H1 (cell line): ENCODE results near the gene SCG3. TPM values are rescaled to one million over a fixed set of nuclear protein-coding genes. Genes with fewer than 3 reads are reported as not detected.

Experiments used
- CTCF ChIA-PET: fragments of 300-600 bp; sonication (Branson Sonifier 250); formaldehyde crosslinking; loops from one replicate; lab custom pipeline; 2021; ENCODE audit not compliant: partially characterized antibody; lab: Charles Lee
- POLR2A ChIA-PET: fragments of 300-600 bp; sonication (Branson Sonifier 250); formaldehyde crosslinking; loops from one replicate; lab custom pipeline; 2021; ENCODE audit warnings: inconsistent platforms; ENCODE audit not compliant: partially characterized antibody; lab: Charles Lee
- DNase-seq, 2 experiments: peaks; one replicate each; pipeline versions ENCODE4 v3.0.0 to v3.0.0-alpha.2; 2010 to 2022; ENCODE audit warnings: low spot score in 2 of 2, low read depth in 1 of 2, mixed read lengths in 1 of 2
- FAIRE-seq: peaks from 2 replicates; lab custom pipeline; 2011; peaks lifted over from hg19 to GRCh38; lab: Jason Lieb, UNC
- H2AFZ ChIP-seq: 2 replicates; pipeline ENCODE4 v1.8.1; 2012; ENCODE audit warnings: low read length, inconsistent platforms
- H2AK5ac ChIP-seq: 2 replicates; pipeline ENCODE4 v1.6.1; 2013; ENCODE audit warnings: low read depth, low read length
- H2BK120ac ChIP-seq: replicated peaks from 2 replicates; pipeline ENCODE3; 2013; ENCODE audit warnings: low read depth, low read length, inconsistent platforms
- H2BK12ac ChIP-seq: 2 replicates; pipeline ENCODE4 v1.6.1; 2013; ENCODE audit warnings: low read depth, low read length
- H2BK15ac ChIP-seq: 2 replicates; pipeline ENCODE4 v1.6.1; 2013; ENCODE audit warnings: low read length
- H2BK20ac ChIP-seq: 2 replicates; pipeline ENCODE4 v1.6.1; 2013; ENCODE audit warnings: low read length
- H2BK5ac ChIP-seq: 2 replicates; pipeline ENCODE4 v1.6.1; 2013; ENCODE audit warnings: low read depth, low read length
- H3K14ac ChIP-seq: 2 replicates; pipeline ENCODE4 v1.6.1; 2013; ENCODE audit warnings: inconsistent platforms; ENCODE audit not compliant: insufficient read length
- H3K18ac ChIP-seq: 2 replicates; pipeline ENCODE4 v1.6.1; 2013; ENCODE audit warnings: low read length; ENCODE audit errors: extremely low read depth
- H3K23ac ChIP-seq: 2 replicates; pipeline ENCODE4 v1.6.1; 2013; ENCODE audit warnings: inconsistent platforms; ENCODE audit not compliant: insufficient read length
- H3K23me2 ChIP-seq: 2 replicates; pipeline ENCODE4 v1.6.1; 2013; ENCODE audit warnings: low read depth, low read length
- H3K27ac ChIP-seq: 2 replicates; pipeline ENCODE4 v1.6.1; 2011; ENCODE audit warnings: low read depth, low read length, inconsistent platforms
- H3K27me3 ChIP-seq, 4 experiments: replicated peaks in 1 of 4; 1 replicate in 1 of 4; 2 replicates in 3 of 4; pipeline versions ENCODE4 v1.6.1 to v1.8.1; 2011 to 2013; ENCODE audit warnings: low read length in 3 of 4, mild to moderate bottlenecking in 3 of 4, inconsistent platforms in 2 of 4, mixed read lengths in 2 of 4, moderate library complexity in 1 of 4; ENCODE audit not compliant: control insufficient read depth in 3 of 4, insufficient read depth in 3 of 4; ENCODE audit errors: extremely low read depth in 1 of 4
- H3K36me3 ChIP-seq, 4 experiments: 2 replicates each; pipeline versions ENCODE4 v1.6.1 to v1.8.1; 2011 to 2013; ENCODE audit warnings: mild to moderate bottlenecking in 4 of 4, low read length in 3 of 4, moderate library complexity in 2 of 4, control low read depth in 1 of 4, inconsistent platforms in 1 of 4; ENCODE audit not compliant: insufficient read depth in 4 of 4, control insufficient read depth in 2 of 4
- H3K4ac ChIP-seq: replicated peaks from 2 replicates; pipeline ENCODE3; 2013; ENCODE audit warnings: low read length, low read depth, mixed read lengths, inconsistent platforms; ENCODE audit not compliant: insufficient read length
- H3K4me1 ChIP-seq, 4 experiments: replicated peaks in 1 of 4; 1 replicate in 1 of 4; 2 replicates in 3 of 4; pipeline versions ENCODE4 v1.6.1 to v1.8.1; 2011 to 2013; ENCODE audit warnings: low read length in 3 of 4, inconsistent platforms in 2 of 4, mixed read lengths in 1 of 4; ENCODE audit not compliant: insufficient read depth in 4 of 4, control insufficient read depth in 3 of 4
- H3K4me2 ChIP-seq, 2 experiments: 2 replicates each; pipeline versions ENCODE4 v1.6.1 to v1.8.1; 2011 to 2013; ENCODE audit warnings: low read depth in 2 of 2, low read length in 2 of 2, control low read depth in 1 of 2, inconsistent platforms in 1 of 2, mild to moderate bottlenecking in 1 of 2; ENCODE audit not compliant: insufficient read depth in 1 of 2
- H3K4me3 ChIP-seq, 4 experiments: fragments of 200-600, 300-600 bp in 1 of 4; sonication (generic), shearing (Covaris generic), sonication (Bioruptor Twin) in 1 of 4; 2 replicates each; pipeline versions ENCODE4 v1.5.1 to v1.8.1; 2011 to 2016; ENCODE audit warnings: low read length in 4 of 4, low read depth in 3 of 4, control low read depth in 2 of 4, inconsistent platforms in 2 of 4, mild to moderate bottlenecking in 2 of 4, mixed read lengths in 1 of 4, moderate library complexity in 1 of 4; ENCODE audit not compliant: insufficient read depth in 2 of 4; ENCODE audit errors: extremely low read depth in 1 of 4
- H3K56ac ChIP-seq: replicated peaks from 2 replicates; pipeline ENCODE3; 2013; ENCODE audit warnings: low read depth, mild to moderate bottlenecking, mixed read lengths, low read length, inconsistent platforms; ENCODE audit not compliant: insufficient read length
- H3K79me1 ChIP-seq: 2 replicates; pipeline ENCODE4 v1.6.1; 2013; ENCODE audit warnings: low read depth, low read length, control low read depth
- H3K79me2 ChIP-seq, 2 experiments: 2 replicates each; pipeline versions ENCODE4 v1.6.1 to v1.8.1; 2012 to 2013; ENCODE audit warnings: low read length in 2 of 2, mild to moderate bottlenecking in 2 of 2, inconsistent platforms in 1 of 2; ENCODE audit not compliant: insufficient read depth in 2 of 2, control insufficient read depth in 1 of 2
- H3K9ac ChIP-seq, 4 experiments: replicated peaks in 1 of 4; 1 replicate in 1 of 4; 2 replicates in 3 of 4; pipeline versions ENCODE4 v1.6.1 to v1.8.1; 2011 to 2013; ENCODE audit warnings: low read depth in 3 of 4, low read length in 3 of 4, control low read depth in 2 of 4, mild to moderate bottlenecking in 2 of 4, moderate library complexity in 2 of 4, inconsistent platforms in 1 of 4; ENCODE audit errors: extremely low read depth in 1 of 4
- H3K9me3 ChIP-seq, 2 experiments: 2 replicates each; pipeline versions ENCODE4 v1.6.1 to v1.8.1; 2012 to 2013; ENCODE audit warnings: mild to moderate bottlenecking in 2 of 2, moderate library complexity in 2 of 2, control low read depth in 1 of 2, inconsistent platforms in 1 of 2, low read depth in 1 of 2, low read length in 1 of 2, mixed read lengths in 1 of 2; ENCODE audit not compliant: insufficient read depth in 2 of 2
- H4K20me1 ChIP-seq, 2 experiments: replicated peaks in 1 of 2; 2 replicates each; pipeline versions ENCODE3 to v1.8.1; 2011 to 2013; ENCODE audit warnings: inconsistent platforms in 2 of 2, low read length in 2 of 2, mild to moderate bottlenecking in 1 of 2; ENCODE audit not compliant: insufficient read depth in 2 of 2, control insufficient read depth in 1 of 2
- H4K5ac ChIP-seq: 2 replicates; pipeline ENCODE4 v1.6.1; 2013; ENCODE audit warnings: low read length, low read depth, mixed read lengths, inconsistent platforms; ENCODE audit not compliant: insufficient read length
- H4K8ac ChIP-seq: 2 replicates; pipeline ENCODE4 v1.8.0; 2013; ENCODE audit warnings: mild to moderate bottlenecking, moderate library complexity, low read length, inconsistent platforms; ENCODE audit not compliant: insufficient read depth; ENCODE audit errors: extremely low read depth
- H4K91ac ChIP-seq: replicated peaks from 2 replicates; pipeline ENCODE3; 2013; ENCODE audit warnings: low read length, mixed read lengths, inconsistent platforms; ENCODE audit not compliant: insufficient read length
- ASH2L ChIP-seq: fragments of 200-600, 300-600 bp; sonication (generic); IDR thresholded peaks from one replicate; pipeline ENCODE4 v1.7.1; 2017; ENCODE audit warnings: low read length
- SIRT6 ChIP-seq: IDR thresholded peaks from one replicate; pipeline ENCODE4 v1.7.1; 2012; ENCODE audit warnings: low read length, inconsistent platforms
- WGBS, 2 experiments: shearing (Covaris generic) in 1 of 2; methylation state at CpG; one replicate each; pipeline versions ENCODE4 v1.1.6 to v1.1.7; 2013 to 2015; ENCODE audit warnings: low lambda C conversion rate in 2 of 2, mixed read lengths in 2 of 2, inconsistent platforms in 1 of 2, low coverage in 1 of 2, missing lambda C conversion rate in 1 of 2; ENCODE audit not compliant: insufficient replicate concordance in 2 of 2, insufficient coverage in 1 of 2, insufficient read length in 1 of 2; ENCODE audit errors: extremely low coverage in 1 of 2, missing lambda C conversion rate in 1 of 2; 5-methylcytosine and 5-hydroxymethylcytosine counted together
- polyA plus RNA-seq, 7 experiments: library from polyadenylated mRNA; depleted of rRNA in 3 of 7; stranded (reverse) in 5 of 7; unstranded in 2 of 7; fragments of >200 nt in 5 of 7; fragments of 200-250 nt in 2 of 7; gene quantifications; 1 replicate in 5 of 7; 2 replicates in 1 of 7; 4 replicates in 1 of 7; pipeline versions ENCODE4 v1.2.1 to v1.2.3, GENCODE V29; 2011 to 2013; ENCODE audit warnings: missing spikeins in 2 of 7, mixed read lengths in 2 of 7
- total RNA-seq: library from RNA; stranded (reverse); fragmentation: NEBNext Ultra II Directional; extraction: Animal tissue kit (Norgen Biotek cat#: 25700); gene quantifications from 2 replicates; pipeline ENCODE4 v1.2.1, GENCODE V29; 2021

SCG3 gene
- total and polyA plus RNA-seq, 2 of the 8 experiments (the other 6 are each of a cell fraction or from before 2014, with no cell fraction given), result 5.2 to 45.9 TPM

DNA sequence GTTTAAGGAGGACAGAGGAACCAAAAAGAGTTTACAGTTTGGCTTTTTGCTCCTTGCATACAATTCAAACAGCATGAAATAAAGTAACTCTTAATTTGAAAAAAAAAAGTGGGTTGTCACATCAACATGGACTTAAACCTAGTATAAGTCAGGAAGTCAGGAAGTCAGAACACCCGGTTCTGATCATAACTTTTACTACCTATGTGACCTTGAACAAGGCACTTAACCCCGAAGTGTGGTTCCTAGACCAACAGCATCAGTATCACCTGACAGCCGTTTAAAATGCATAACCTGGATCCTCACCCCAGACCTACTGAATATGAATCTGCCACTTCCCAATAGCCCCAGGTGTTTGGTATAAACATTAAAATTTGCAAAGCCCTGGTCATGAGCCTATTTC is 37.4 kb downstream of the SCG3 start:
- Histone ChIP-seq H2BK5ac (no peak overlapping the region), H3K18ac (no peak overlapping the region), H3K4me3 (no peak overlapping the region), H3K56ac (no peak overlapping the region), H4K5ac (no peak overlapping the region), H3K36me3 (peaks cover 0 to 2% (median under 1%) of the 10 kb centered on the region in 4 experiments; a peak in 3 of 8 replicates), H3K79me2 (no peaks in the 10 kb centered on the region), H2BK20ac (no peak overlapping the region), H2BK12ac (no peak overlapping the region), H4K91ac (no peak overlapping the region), H3K79me1 (no peaks in the 10 kb centered on the region), H3K4ac (no peak overlapping the region), H2AK5ac (no peak overlapping the region), H2BK120ac (no peak overlapping the region), H3K27ac (no peak overlapping the region), H2AFZ (no peak overlapping the region), H3K23ac (no peak overlapping the region)
- DNase-seq, result no peak
- POLR2A ChIA-PET, result no interaction called here
- no peak for FAIRE-seq
- TF ChIP-seq ASH2L (no peak), SIRT6 (no peak)
- TF ChIP-seq, all 59 proteins: peak for 0
- Histone ChIP-seq H3K14ac (no peak overlapping the region), H3K9ac (no peak overlapping the region), H3K23me2 (no peaks in the 10 kb centered on the region), H3K27me3 (no peaks in the 10 kb centered on the region), H2BK15ac (no peak overlapping the region), H4K8ac (no peak overlapping the region), H3K4me2 (no peak overlapping the region), H4K20me1 (no peaks in the 10 kb centered on the region), H3K4me1 (peaks cover 0 to 3% (median 0%) of the 10 kb centered on the region in 4 experiments; a peak in 1 of 7 replicates), H3K9me3 (no peaks in the 10 kb centered on the region)
- CTCF ChIA-PET, result interaction anchor here (1.3 kb wide), 1 partner anchor 42 kb away, joined by 4 read pairs; no protein-coding TSS in a partner anchor
- WGBS, 2 experiments, result 84% methylated on average over 3 of the region's 3 CpGs; no CpG with 5 or more reads in 1 of the 2 experiments
